Gastroesophageal sphincter (tissue), 3 donors: ENCODE measurements around the gene PARD3B.

ENCODE experiments used
- CTCF ChIP-seq, 4 experiments: fragments of 200-600 bp in 2 of 4; fragments of 450-650 bp in 2 of 4; sonication (generic) in 1 of 4; IDR thresholded peaks; one replicate each; pipeline ENCODE4 v1.5.1; 2017 to 2019; ENCODE audit warnings: antibody characterized with exemption in 4 of 4, mild to moderate bottlenecking in 2 of 4, moderate library complexity in 2 of 4
- EP300 ChIP-seq: sonication (generic); formaldehyde crosslinking; IDR thresholded peaks from one replicate; pipeline ENCODE4 v1.6.1; 2017; ENCODE audit warnings: antibody characterized with exemption, mild to moderate bottlenecking
- POLR2A ChIP-seq, 2 donors: fragments of 450-650 bp; IDR thresholded peaks; one replicate each; pipeline ENCODE4 v1.6.1; 2017; ENCODE audit warnings: antibody characterized with exemption in 2 of 2, mild to moderate bottlenecking in 2 of 2, moderate library complexity in 1 of 2
- POLR2AphosphoS5 ChIP-seq: sonication (generic); formaldehyde crosslinking; IDR thresholded peaks from one replicate; pipeline ENCODE4 v1.6.1; 2017; ENCODE audit warnings: antibody characterized with exemption

GRCh38 chr2:205199165-205199850 is 654.0 kb downstream of the PARD3B start:
- TF ChIP-seq CTCF (IDR thresholded peaks at IDR 0.05), result no peak
- no peak for TF ChIP-seq POLR2A (IDR thresholded peaks at IDR 0.05)
- no peak for TF ChIP-seq POLR2AphosphoS5
- no peak for TF ChIP-seq EP300
